ENCODE results near the gene HLA-DQA1. TPM values are rescaled to one million over a fixed set of nuclear protein-coding genes. Genes with fewer than 3 reads are reported as not detected.

HLA-DQA1 gene
- total RNA-seq, 1 experiment from 2014 or later: not detected

DNA sequence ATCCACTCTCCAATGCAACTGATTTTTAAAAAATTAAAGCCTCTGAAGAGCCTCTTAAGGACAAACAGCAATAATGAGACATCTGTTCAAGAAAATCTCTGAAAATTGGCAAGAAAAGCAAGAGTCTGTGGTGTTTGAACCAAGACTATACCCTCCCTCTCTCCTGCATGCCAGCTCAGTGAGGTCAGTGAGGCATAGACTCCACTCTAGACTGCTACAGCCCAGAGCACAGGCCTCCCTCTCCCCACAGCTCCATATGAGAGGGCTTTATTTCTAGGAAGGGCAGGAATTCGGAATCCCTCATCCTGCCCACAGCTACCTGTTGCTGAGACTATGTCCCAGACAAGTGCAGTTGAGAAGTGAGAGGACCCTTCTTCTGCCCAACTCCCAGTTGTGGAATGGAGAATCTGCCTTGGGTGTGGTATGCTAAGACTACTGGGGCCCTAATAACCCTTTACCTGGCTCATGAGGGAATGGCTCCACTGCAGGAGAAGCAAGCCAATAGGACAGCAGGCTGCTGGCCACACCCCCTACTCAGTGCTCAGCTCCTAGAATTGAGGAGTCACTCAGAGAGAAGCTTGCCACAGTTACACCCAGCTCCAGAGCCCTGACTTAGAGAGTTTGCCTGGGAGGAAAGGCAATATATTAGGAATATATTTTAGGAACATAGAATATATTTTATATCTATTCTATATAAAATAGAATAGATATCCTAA lies 22.7 kb upstream of the HLA-DQA1 start:
- no peak overlapping the region for H3K27ac ChIP-seq
- no peaks in the 10 kb centered on the region for H3F3A ChIP-seq (ENCODE audit: insufficient read depth, low read depth)
- no peaks in the 10 kb centered on the region; the same call in 1 of the 2 replicates for H3K9me2 ChIP-seq (ENCODE audit: insufficient read depth)
- DNase-seq: no peak
- H3K4me3 ChIP-seq: no peak overlapping the region
- ChIA-PET POLR2A (ENCODE audit: unreplicated experiment) (no interaction called here), CTCF (no interaction called here)
- H3K4me2 ChIP-seq: no peak overlapping the region
- H3K36me3 ChIP-seq (ENCODE audit: low read depth): no peaks in the 10 kb centered on the region
- no peaks in the 10 kb centered on the region for H3K4me1 ChIP-seq (replicated peaks; ENCODE audit: insufficient read depth)
- BruUV-seq (replicated peaks): no TSS peak
- intact Hi-C loops (cut with micrococcal nuclease; ENCODE audit: unreplicated experiment): no loop called here
- no peaks in the 10 kb centered on the region; the same call in 1 of the 2 replicates for H3K27me3 ChIP-seq (ENCODE audit: insufficient read depth, low read depth)
- no peaks in the 10 kb centered on the region for H4K20me1 ChIP-seq (ENCODE audit: insufficient read depth)
- no peak for TF ChIP-seq EZH2 (IDR thresholded peaks at IDR 0.05; ENCODE audit: low read depth)
- TF ChIP-seq, protein P1, sequence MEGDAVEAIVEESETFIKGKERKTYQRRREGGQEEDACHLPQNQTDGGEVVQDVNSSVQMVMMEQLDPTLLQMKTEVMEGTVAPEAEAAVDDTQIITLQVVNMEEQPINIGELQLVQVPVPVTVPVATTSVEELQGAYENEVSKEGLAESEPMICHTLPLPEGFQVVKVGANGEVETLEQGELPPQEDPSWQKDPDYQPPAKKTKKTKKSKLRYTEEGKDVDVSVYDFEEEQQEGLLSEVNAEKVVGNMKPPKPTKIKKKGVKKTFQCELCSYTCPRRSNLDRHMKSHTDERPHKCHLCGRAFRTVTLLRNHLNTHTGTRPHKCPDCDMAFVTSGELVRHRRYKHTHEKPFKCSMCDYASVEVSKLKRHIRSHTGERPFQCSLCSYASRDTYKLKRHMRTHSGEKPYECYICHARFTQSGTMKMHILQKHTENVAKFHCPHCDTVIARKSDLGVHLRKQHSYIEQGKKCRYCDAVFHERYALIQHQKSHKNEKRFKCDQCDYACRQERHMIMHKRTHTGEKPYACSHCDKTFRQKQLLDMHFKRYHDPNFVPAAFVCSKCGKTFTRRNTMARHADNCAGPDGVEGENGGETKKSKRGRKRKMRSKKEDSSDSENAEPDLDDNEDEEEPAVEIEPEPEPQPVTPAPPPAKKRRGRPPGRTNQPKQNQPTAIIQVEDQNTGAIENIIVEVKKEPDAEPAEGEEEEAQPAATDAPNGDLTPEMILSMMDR (conservative IDR thresholded peaks at IDR 0.05): no peak
- no peaks in the 10 kb centered on the region for H3K79me2 ChIP-seq (ENCODE audit: low read depth)
- no peaks in the 10 kb centered on the region for H3K9me3 ChIP-seq (ENCODE audit: insufficient read depth, low read depth)
- H2AFZ ChIP-seq: no peak overlapping the region

- CTCF ChIA-PET: no interaction called here
- Histone ChIP-seq H3K79me2 (ENCODE audit: low read depth) (no peaks in the 10 kb centered on the region), H3F3A (ENCODE audit: insufficient read depth, low read depth) (no peaks in the 10 kb centered on the region), H2AFZ (no peak overlapping the region), H4K20me1 (ENCODE audit: insufficient read depth) (no peaks in the 10 kb centered on the region), H3K4me1 (replicated peaks; ENCODE audit: insufficient read depth) (no peaks in the 10 kb centered on the region), H3K27ac (no peak overlapping the region), H3K9me3 (ENCODE audit: insufficient read depth, low read depth) (no peaks in the 10 kb centered on the region), H3K36me3 (ENCODE audit: low read depth) (no peaks in the 10 kb centered on the region), H3K4me2 (no peak overlapping the region), H3K27me3 (ENCODE audit: insufficient read depth, low read depth) (no peaks in the 10 kb centered on the region; the same call in 1 of the 2 replicates), H3K9me2 (ENCODE audit: insufficient read depth) (no peaks in the 10 kb centered on the region; the same call in 1 of the 2 replicates), H3K4me3 (no peak overlapping the region)
- TF ChIP-seq, protein P1 (conservative IDR thresholded peaks at IDR 0.05): no peak
- no peak for TF ChIP-seq EZH2 (IDR thresholded peaks at IDR 0.05; ENCODE audit: low read depth)
- intact Hi-C loops (cut with micrococcal nuclease; ENCODE audit: unreplicated experiment): no loop called here
- POLR2A ChIA-PET (ENCODE audit: unreplicated experiment): no interaction called here
- BruUV-seq (replicated peaks): no TSS peak
- no peak for DNase-seq
These were observed 21.2 kb upstream of the HLA-DQA1 start for GRCh38 chr6:32615885-32616532.

- Histone ChIP-seq H3K9me2 (ENCODE audit: insufficient read depth) (no peaks in the 10 kb centered on the region), H3K4me2 (no peak overlapping the region), H3K27ac (no peak overlapping the region), H3K79me2 (ENCODE audit: low read depth) (no peaks in the 10 kb centered on the region), H4K20me1 (ENCODE audit: insufficient read depth) (no peaks in the 10 kb centered on the region), H3K9me3 (ENCODE audit: insufficient read depth, low read depth) (no peaks in the 10 kb centered on the region), H2AFZ (no peak overlapping the region), H3K36me3 (ENCODE audit: low read depth) (no peaks in the 10 kb centered on the region), H3F3A (ENCODE audit: insufficient read depth, low read depth) (no peaks in the 10 kb centered on the region), H3K4me1 (replicated peaks; ENCODE audit: insufficient read depth) (no peaks in the 10 kb centered on the region), H3K27me3 (ENCODE audit: insufficient read depth, low read depth) (no peaks in the 10 kb centered on the region), H3K4me3 (no peak overlapping the region)
- POLR2A ChIA-PET (ENCODE audit: unreplicated experiment): no interaction called here
- DNase-seq: no peak
- intact Hi-C loops (cut with micrococcal nuclease; ENCODE audit: unreplicated experiment): no loop called here
- BruUV-seq (replicated peaks): no TSS peak
- CTCF ChIA-PET: no interaction called here
- no peak for TF ChIP-seq EZH2 (IDR thresholded peaks at IDR 0.05; ENCODE audit: low read depth)
- TF ChIP-seq, protein P1 (conservative IDR thresholded peaks at IDR 0.05): no peak
These were observed 19.5 kb upstream of the HLA-DQA1 start for GRCh38 chr6:32617751-32618150.

Data from PC-9 (cell line).